ENCODE results near the gene LETM1. TPM values are rescaled to one million over a fixed set of nuclear protein-coding genes. Genes with fewer than 3 reads are reported as not detected.

The LETM1 gene
- total and polyA plus RNA-seq, 2 of the 8 experiments (the other 6 are each of a cell fraction or from before 2014, with no cell fraction given) = 19.8 to 50.1 TPM

- CTCF ChIA-PET (ENCODE audit: partially characterized antibody) = interaction anchor here (0.8 to 71.2 kb wide), 5 partner anchors 10 to 104 kb away, joined by 3 to 2507 read pairs (median 4); no protein-coding TSS in a partner anchor
- Histone ChIP-seq H3K79me1 (ENCODE audit: low read depth, low read length) (peaks cover 10% of the 10 kb centered on the region; the same call in 1 of the 2 replicates), H3K4me3 (ENCODE audit: extremely low read depth in 1 of 4, insufficient read depth in 2 of 4, low read depth in 3 of 4, low read length in 4 of 4) (peak overlapping the region; percentile 55 to 71 (median 64); a peak in 6 of 8 replicates), H4K20me1 (replicated peaks in 1 of 2; ENCODE audit: control insufficient read depth in 1 of 2, insufficient read depth in 2 of 2, low read length in 2 of 2) (peaks cover 9 to 13% of the 10 kb centered on the region in 2 experiments), H2AK5ac (ENCODE audit: low read depth, low read length) (peak overlapping the region; percentile 93; the same call in 1 of the 2 replicates), H3K23me2 (ENCODE audit: low read depth, low read length) (peaks cover 17% of the 10 kb centered on the region; the same call in 1 of the 2 replicates), H2BK20ac (ENCODE audit: low read length) (no peak overlapping the region), H4K91ac (replicated peaks; ENCODE audit: insufficient read length, low read length) (no peak overlapping the region), H3K36me3 (ENCODE audit: control insufficient read depth in 2 of 4, insufficient read depth in 4 of 4, low read length in 3 of 4) (peaks cover 0 to 4% (median 0%) of the 10 kb centered on the region in 4 experiments; a peak in 2 of 8 replicates), H3K4me1 (replicated peaks in 1 of 4; ENCODE audit: control insufficient read depth in 3 of 4, insufficient read depth in 4 of 4, low read length in 3 of 4) (peaks cover 0 to 19% (median 9%) of the 10 kb centered on the region in 4 experiments; a peak in 6 of 7 replicates), H4K8ac (ENCODE audit: extremely low read depth, insufficient read depth, low read length) (no peak overlapping the region), H3K4ac (replicated peaks; ENCODE audit: insufficient read length, low read depth, low read length) (no peak overlapping the region), H2BK12ac (ENCODE audit: low read depth, low read length) (no peak overlapping the region), H2AFZ (ENCODE audit: low read length) (no peak overlapping the region), H4K5ac (ENCODE audit: insufficient read length, low read depth, low read length) (no peak overlapping the region), H2BK120ac (replicated peaks; ENCODE audit: low read depth, low read length) (no peak overlapping the region), H3K23ac (ENCODE audit: insufficient read length) (no peak overlapping the region), H3K79me2 (ENCODE audit: control insufficient read depth in 1 of 2, insufficient read depth in 2 of 2, low read length in 2 of 2) (peaks cover 0 to 5% of the 10 kb centered on the region in 2 experiments; a peak in 1 of 4 replicates), H3K9me3 (ENCODE audit: insufficient read depth in 2 of 2, low read depth in 1 of 2, low read length in 1 of 2) (no peaks in the 10 kb centered on the region), H3K14ac (ENCODE audit: insufficient read length) (no peak overlapping the region), H3K18ac (ENCODE audit: extremely low read depth, low read length) (peak overlapping the region; percentile 83; the same call in 1 of the 2 replicates), H2BK5ac (ENCODE audit: low read depth, low read length) (no peak overlapping the region; the same call in 1 of the 2 replicates), H3K9ac (replicated peaks in 1 of 4; ENCODE audit: extremely low read depth in 1 of 4, low read depth in 3 of 4, low read length in 3 of 4) (no peak overlapping the region), H3K56ac (replicated peaks; ENCODE audit: insufficient read length, low read depth, low read length) (no peak overlapping the region), H3K27me3 (replicated peaks in 1 of 4; ENCODE audit: control insufficient read depth in 3 of 4, extremely low read depth in 1 of 4, insufficient read depth in 3 of 4, low read length in 3 of 4) (peaks cover 5 to 44% (median 36%) of the 10 kb centered on the region in 4 experiments), H3K4me2 (ENCODE audit: insufficient read depth in 1 of 2, low read depth in 2 of 2, low read length in 2 of 2) (peak overlapping the region; percentile 66 to 91), H3K27ac (ENCODE audit: low read depth, low read length) (no peak overlapping the region), H2BK15ac (ENCODE audit: low read length) (no peak overlapping the region)
- POLR2A ChIA-PET (ENCODE audit: partially characterized antibody) = interaction anchor here (1.1 to 11.0 kb wide), 8 partner anchors 9 to 266 kb away, joined by 3 to 170 read pairs (median 4); no protein-coding TSS in a partner anchor
- TF ChIP-seq ASH2L (IDR thresholded peaks at IDR 0.05; ENCODE audit: low read length) = no peak
- no peak for TF ChIP-seq RNF2 (IDR thresholded peaks at IDR 0.05; ENCODE audit: borderline replicate concordance, low read depth, low read length, missing control alignments, poor library complexity, severe bottlenecking)
- TF ChIP-seq SRF (IDR thresholded peaks at IDR 0.05; ENCODE audit: low read depth, low read length) = no peak
- no peak for TF ChIP-seq EZH2 (IDR thresholded peaks at IDR 0.05; ENCODE audit: low read depth, low read length, severe bottlenecking)
- TF ChIP-seq SP2 (IDR thresholded peaks at IDR 0.05; ENCODE audit: low read length) = no peak
- no peak for TF ChIP-seq ZNF274 (IDR thresholded peaks at IDR 0.05; ENCODE audit: borderline replicate concordance, extremely low read depth, low read length)
- no peak for TF ChIP-seq KDM5A (IDR thresholded peaks at IDR 0.05; ENCODE audit: low read length)
- TF ChIP-seq RFX5 (IDR thresholded peaks at IDR 0.05; ENCODE audit: borderline replicate concordance, low read depth, low read length) = no peak
- no peak for TF ChIP-seq JUN (IDR thresholded peaks at IDR 0.05; ENCODE audit: low read depth, low read length)
- TF ChIP-seq CREB1 (IDR thresholded peaks at IDR 0.05) = no peak
- FAIRE-seq (no peak), DNase-seq (ENCODE audit: low read depth in 1 of 2, low spot score in 2 of 2) (no peak)
- WGBS, 2 experiments (ENCODE audit: extremely low coverage in 1 of 2, insufficient coverage in 1 of 2, insufficient read length in 1 of 2, insufficient replicate concordance in 2 of 2, low coverage in 1 of 2, low lambda C conversion rate in 2 of 2, missing lambda C conversion rate in 1 of 2) = 44% methylated on average over 20 of the region's 32 CpGs; no CpG with 5 or more reads in 1 of the 2 experiments
These were observed 60.4 kb downstream of the LETM1 start for GRCh38 chr4:1795299-1796195.
